Neural cell (in vitro differentiated cells): ENCODE results near the gene SLC18A2.

Source experiments
- CTCF ChIP-seq: fragments of 450-650 bp; IDR thresholded peaks from 2 replicates; pipeline ENCODE4 v1.5.1; 2014; ENCODE audit warnings: antibody characterized with exemption, mild to moderate bottlenecking, moderate library complexity; ENCODE audit not compliant: poor library complexity, severe bottlenecking
- EZH2 ChIP-seq: fragments of 200-600, 300-800 bp; shearing (Covaris generic), sonication (generic); IDR thresholded peaks from 2 replicates; pipeline ENCODE4 v1.6.1; 2014; ENCODE audit warnings: antibody characterized with exemption, low read length, borderline replicate concordance, mild to moderate bottlenecking; ENCODE audit not compliant: insufficient read depth, poor library complexity, severe bottlenecking
- MXI1 ChIP-seq: fragments of 450-650 bp; conservative IDR thresholded peaks from 2 replicates; pipeline ENCODE4 v1.6.1; 2014; ENCODE audit warnings: antibody characterized with exemption, mild to moderate bottlenecking; ENCODE audit not compliant: poor library complexity, severe bottlenecking
- REST ChIP-seq: IDR thresholded peaks from 2 replicates; pipeline ENCODE4 v1.6.1; 2012; ENCODE audit warnings: borderline replicate concordance
- SMC3 ChIP-seq: fragments of 450-650 bp; conservative IDR thresholded peaks from 2 replicates; pipeline ENCODE4 v1.6.1; 2014; ENCODE audit warnings: antibody characterized with exemption, mild to moderate bottlenecking, moderate library complexity; ENCODE audit not compliant: poor library complexity

- TF ChIP-seq CTCF: no peak
- no peak for TF ChIP-seq MXI1
- no peak for TF ChIP-seq REST
- TF ChIP-seq EZH2: no peak
- TF ChIP-seq SMC3: no peak
Observed at GRCh38 chr10:117306674-117307073, 65.8 kb downstream of the SLC18A2 start.
